GM20431 (cell line): ENCODE measurements around the gene AHI1.

Experiments
- in situ Hi-C: fragments of 300-500 bp; cut with MseI, MboI; formaldehyde crosslinking; loops from one replicate; pipeline ENCODE4 v1.15.0; 2020; ENCODE audit warnings: low sequenced_read_pairs; ENCODE audit not compliant: unreplicated experiment

AHI1 gene

DNA sequence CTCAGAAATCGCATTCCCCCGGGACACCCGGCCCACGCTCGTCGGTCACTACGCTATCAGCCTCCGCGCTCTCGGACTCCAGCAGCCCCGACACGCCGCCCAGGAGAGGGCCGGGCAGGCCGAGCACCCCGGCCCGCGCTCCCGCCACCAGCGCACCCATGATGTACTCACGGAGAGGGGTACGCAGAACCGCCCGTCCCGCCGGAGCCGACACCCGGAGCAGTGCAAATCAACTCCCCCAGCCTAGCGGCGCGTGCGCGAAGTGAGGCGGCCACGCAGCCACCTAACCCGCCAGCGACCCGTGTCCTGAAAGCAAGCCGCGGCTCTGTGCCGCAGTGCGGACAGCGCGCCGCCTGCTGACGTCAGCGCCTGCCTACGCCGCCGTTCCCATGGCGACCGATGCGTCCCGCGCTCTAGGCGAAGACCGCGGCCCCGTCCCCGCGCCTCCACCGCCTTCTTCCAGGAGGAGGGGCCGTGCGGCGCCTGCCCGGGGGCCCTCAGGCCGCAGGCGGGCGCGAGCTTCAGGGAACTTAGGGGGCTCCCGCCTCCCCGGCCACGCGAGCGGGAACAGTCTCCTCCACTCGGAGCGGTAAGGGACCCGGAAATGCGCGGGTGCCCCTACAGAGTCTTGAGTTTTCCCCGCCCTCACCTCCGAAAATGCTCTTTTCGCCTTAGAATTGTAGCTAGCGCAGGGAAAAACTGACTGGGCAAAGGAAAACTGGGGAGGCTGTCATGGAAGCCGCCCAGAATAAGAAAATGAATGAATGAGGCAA lies at the start of gene AHI1:
TSS of gene AHI1 (minus strand) at position 329 of the 773 bp plus-strand sequence. CDS start 5,503 bp downstream, outside the sequence.
- in situ Hi-C loops: no loop called here

DNA sequence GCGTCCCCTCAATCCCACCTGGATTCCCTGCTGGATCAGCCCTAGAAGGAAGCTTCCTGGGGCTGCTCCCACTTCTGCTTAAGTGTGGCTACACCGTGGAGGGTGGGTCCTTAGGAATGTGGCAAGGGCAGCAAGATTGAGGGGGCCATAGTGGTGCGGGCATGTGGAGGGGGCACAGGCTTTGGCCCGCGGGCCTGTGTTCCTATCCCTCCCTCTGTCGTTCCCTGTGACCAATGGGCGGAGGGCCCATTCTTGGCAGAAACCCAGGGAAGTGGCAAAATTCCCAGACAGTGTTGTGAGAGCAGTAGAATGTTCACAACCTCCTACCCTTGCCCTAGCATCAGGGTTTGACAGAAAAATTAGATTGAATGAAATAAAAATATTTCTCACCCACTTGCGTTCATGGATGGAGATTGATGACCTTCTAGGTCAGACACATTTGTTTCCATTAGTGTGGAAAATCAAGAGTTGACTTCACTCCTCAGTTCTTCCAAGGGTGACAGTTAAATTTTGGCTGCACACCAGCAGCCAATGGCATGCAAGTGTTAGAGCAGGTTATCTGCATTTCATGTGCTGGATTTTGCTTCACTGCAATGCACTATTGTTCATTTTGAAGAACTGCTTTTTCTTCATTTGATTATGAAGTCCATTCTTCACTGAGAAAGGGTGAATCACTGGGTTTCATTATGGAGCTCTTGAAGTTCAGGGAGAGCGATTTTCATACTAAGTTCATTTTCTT lies 49.3 kb upstream of the AHI1 start:
- in situ Hi-C loops: loop anchor here (25.0 kb wide), 2 partner anchors 365 to 665 kb away; no protein-coding TSS in a partner anchor

DNA sequence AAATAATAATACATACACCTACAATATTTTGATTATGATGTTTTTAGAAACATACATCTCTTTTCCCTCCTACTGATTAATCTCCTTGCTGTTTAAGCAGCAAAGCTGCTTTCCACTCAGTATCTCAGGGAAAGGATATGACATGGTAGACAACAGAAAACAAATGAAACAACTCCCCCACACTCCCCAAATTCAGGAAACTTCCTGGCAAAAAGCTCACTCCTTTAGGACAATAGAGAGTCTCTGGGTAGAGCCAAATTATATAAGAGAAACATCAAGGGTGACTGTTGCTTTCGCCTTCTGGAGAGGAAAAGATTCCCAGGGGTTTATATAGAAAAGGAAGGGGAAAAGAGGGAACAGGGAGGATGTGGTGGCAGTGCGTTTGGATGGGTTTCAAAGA lies 48.7 kb upstream of the AHI1 start:
- in situ Hi-C loops: loop anchor here (25.0 kb wide), 2 partner anchors 366 to 666 kb away; no protein-coding TSS in a partner anchor

DNA sequence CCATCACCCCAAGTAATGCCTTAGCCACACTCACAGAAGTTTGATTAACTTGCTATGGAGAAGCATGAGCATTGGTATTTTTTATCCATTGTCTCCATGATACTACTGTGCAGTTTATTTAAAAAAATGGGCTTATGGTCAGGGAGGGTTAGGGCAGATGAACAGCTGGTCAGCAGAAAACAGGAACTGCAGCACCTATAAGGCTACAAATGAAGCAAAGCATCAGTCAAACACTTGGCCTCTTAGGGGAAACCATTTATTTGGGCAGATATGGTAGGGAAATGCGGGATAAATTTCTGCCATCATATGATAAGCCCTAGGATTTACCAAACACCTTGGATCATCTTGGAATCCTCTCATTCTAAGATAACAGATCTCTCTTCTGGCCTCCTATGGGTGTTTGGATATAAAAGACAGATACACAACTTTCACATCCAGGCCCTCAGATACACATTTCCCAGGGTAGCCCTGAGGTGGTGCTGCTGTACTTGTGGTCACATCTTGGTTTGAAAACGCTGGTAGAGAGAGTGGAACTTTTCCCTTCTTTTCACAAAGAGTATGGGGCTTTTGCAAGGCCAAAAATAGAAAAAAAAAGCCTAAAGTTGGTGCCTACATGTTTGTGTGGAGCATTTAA lies 42.8 kb upstream of the AHI1 start:
- in situ Hi-C loops: loop anchor here (25.0 kb wide), 2 partner anchors 372 to 672 kb away; no protein-coding TSS in a partner anchor

DNA sequence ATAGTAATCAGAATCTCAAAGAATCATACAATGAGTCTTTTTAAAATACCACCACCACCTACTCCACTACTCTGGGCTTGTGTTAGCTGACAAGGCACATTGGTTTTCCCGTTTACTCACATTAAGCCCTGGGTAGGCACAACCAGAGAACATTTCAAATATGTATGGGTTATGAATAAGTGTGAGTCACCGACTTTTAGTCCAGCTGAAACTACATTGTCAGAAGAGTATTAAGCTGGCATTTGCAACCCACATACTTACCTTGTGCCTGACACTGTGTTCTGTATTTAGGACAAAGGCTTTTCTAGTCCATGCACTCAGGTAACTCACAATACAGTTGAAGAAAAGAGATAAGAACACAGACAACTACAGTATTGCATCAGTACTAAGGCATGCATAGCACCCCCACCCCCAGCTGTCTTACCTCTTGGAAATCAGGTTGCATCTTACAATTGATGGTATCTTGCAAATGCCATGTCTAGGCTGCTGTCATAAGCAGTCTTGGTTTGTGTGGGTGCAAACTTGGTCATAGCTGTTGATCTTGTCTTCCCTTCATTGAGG lies 40.3 kb upstream of the AHI1 start:
- in situ Hi-C loops: loop anchor here (25.0 kb wide), 2 partner anchors 374 to 674 kb away; no protein-coding TSS in a partner anchor

DNA sequence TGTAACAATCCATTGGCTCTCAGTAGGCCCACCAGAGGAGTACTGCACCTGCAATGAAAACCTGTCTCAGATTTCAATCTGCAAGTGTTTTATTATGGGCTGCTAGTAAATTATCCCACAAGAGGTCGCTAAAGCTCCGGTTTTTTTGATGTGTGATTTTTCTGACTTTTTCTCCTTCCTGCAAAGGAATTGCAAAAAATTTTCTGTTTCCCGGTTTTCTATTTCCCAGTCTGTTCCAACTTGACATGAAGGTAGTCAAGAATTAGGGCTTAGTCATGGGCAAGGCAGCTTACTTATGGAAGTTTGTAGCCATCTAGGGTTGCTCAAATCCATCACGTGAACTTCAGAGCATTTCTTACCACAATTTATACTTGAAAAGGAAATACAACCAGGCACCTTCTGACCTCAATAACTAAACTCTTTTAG lies 38.5 kb upstream of the AHI1 start:
- in situ Hi-C loops: loop anchor here (25.0 kb wide), 2 partner anchors 376 to 676 kb away; no protein-coding TSS in a partner anchor

DNA sequence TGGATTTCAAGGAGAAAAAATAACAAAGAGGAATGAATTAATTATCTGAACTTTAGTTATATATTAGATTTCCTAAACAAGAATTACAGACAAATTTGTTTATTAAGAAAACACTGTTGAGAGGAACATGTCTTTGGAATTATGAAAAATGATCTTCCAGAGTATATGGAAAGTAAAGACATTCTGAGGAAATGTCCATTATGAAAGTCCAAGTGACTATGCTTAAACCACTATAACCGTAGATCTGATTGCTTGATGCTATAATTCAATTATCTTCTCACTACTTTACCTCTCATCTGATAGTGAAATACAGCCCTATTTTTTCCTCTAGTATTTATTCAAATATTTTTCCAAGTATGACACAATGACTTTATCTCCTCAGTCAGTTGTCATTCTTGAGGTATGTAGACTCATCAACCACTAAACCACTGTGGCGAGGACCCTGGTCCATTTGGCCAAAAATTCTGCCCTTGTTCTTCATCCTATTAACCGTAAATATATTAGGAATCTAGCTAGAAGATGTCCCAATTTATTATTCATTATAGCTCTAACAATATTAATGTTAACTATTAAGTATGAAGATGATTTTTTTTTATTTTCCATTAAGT lies 37.3 kb upstream of the AHI1 start:
- in situ Hi-C loops: loop anchor here (25.0 kb wide), 2 partner anchors 377 to 677 kb away; no protein-coding TSS in a partner anchor

DNA sequence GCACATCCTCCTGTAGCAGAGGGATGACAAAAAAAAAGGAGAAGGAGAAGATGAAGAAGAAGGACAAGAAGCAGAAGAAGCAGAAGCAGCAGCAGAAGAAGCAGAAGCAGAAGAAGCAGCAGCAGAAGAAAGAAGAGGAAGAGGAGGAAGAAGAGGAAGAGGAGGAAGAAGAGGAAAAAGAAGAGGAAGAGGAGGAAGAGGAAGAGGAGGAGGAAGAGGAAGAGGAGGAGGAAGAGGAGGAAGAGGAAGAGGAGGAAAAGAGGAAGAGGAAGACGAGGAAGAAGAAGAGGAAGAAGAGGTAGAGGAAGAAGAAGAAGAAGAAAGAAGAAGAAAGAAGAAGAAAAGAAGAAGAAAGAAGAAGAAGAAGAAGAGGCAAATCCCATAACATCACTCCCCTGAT lies 35.0 kb upstream of the AHI1 start:
- in situ Hi-C loops: loop anchor here (25.0 kb wide), 2 partner anchors 380 to 680 kb away; no protein-coding TSS in a partner anchor

DNA sequence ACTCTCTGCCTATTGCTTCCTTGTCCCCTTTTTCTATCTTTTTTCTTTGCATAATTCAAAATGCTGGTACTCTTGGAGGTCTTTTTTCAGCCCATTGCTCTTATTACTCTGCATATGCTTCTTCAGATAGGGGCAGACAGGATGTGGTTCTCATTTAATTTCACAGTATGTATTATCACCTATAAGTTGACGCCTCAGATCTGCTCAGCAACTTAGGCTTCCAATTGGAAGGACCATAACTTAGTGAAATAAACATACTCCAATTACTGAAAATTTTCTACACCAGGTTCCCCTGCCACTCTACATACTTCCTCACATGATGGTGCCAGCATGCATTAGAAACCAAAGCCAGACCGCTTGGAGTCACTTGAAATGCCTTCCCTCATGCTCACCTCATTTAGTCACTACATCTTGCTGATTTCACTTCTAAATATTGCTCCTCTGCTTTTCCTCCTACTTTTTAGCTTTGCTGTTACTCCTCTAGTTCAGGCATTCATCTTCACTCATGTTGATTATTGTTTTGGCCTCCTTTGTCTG lies 34.5 kb upstream of the AHI1 start:
- in situ Hi-C loops: loop anchor here (25.0 kb wide), 2 partner anchors 380 to 680 kb away; no protein-coding TSS in a partner anchor

DNA sequence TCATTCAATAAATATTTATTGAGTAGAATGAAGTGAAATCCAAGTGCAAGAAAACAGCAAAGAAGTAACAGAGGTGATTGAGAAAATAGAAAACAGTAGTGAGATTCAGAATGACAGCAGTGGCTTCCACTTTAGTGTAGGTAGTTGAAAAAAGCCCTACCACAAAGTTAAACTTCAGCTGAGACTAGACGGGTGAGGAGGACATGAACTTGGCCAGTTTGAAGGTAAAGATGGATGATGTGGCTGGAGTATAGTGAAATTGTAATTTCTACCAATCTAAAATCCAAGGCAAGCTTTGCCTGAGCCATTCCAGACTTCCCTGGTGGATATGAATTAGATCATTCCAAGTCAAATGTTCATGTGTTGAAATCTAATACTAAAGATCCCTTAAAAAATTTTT lies 32.6 kb upstream of the AHI1 start:
- in situ Hi-C loops: loop anchor here (25.0 kb wide), 2 partner anchors 382 to 682 kb away; no protein-coding TSS in a partner anchor

DNA sequence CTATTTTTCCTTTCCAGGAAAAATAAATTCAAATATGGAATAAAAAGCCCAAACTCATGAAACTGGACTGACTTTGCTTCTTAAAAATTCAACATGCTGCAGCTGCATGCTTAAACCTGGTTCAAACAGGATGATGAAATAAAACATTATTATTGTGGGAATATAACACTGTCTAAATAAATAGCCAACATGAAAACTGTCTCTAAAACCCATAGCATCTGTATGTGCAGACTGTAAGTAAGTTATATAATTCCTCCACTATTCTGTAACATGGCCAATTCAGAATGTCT lies 30.4 kb upstream of the AHI1 start:
- in situ Hi-C loops: loop anchor here (25.0 kb wide), 2 partner anchors 384 to 684 kb away; no protein-coding TSS in a partner anchor

DNA sequence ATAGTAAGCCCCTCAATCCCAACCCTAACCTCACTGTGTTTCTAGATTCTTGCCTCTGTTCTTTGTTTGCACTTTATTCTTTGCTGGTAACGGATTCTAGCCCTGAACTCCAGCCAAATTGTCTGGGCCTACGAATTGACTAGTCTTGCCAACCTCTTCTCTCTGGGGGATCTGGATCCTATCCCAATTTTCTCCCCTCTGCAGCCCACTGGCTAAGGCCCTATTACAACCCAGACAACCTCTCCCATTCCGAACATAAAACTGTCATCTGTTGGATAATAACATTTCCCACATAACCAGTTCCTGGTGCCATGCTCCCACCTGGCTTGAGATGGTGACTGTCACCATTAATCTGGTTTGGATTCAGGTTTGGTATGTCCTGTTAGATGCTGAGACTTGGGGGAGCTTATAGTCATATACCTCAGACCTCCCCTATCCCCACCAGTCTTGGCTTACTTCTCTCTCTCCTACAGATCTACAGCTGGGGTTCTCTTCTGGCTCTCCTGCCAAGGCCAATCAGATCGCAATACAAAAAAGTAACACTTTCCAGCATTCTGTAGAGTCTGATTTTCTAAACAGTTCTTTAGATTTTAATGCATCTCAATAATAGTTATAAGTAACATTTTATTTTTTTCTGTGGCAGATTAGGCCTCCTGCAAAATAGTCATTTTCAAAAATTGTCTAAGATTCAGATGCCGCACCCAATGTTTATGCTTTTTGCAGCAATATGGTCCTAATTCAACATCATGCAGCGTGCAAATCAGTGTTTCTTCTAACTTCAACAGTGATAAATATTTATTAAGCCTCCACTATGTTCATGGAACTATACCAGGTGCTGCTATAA lies 29.8 kb upstream of the AHI1 start:
- in situ Hi-C loops: loop anchor here (25.0 kb wide), 2 partner anchors 385 to 685 kb away; no protein-coding TSS in a partner anchor

DNA sequence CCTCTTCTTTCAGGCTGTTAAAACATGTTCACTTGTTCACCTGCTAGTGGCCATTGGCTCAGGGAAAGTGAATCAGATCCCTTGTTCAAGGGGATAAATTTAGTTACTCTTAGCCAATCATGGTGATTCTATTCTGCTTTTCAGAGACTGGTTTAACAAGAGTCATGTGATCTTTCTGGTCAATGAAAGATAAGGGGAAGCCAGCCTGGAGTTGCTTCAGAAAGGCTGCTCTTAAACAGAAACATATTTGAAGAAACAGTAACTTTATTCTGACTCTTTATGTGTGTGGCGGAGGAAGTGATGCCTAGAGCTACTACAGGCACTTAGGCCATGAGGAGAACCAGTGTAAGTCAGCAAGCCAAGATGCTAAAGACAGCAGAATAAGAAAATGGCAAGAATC lies 28.1 kb upstream of the AHI1 start:
- in situ Hi-C loops: loop anchor here (25.0 kb wide), 2 partner anchors 387 to 687 kb away; no protein-coding TSS in a partner anchor

DNA sequence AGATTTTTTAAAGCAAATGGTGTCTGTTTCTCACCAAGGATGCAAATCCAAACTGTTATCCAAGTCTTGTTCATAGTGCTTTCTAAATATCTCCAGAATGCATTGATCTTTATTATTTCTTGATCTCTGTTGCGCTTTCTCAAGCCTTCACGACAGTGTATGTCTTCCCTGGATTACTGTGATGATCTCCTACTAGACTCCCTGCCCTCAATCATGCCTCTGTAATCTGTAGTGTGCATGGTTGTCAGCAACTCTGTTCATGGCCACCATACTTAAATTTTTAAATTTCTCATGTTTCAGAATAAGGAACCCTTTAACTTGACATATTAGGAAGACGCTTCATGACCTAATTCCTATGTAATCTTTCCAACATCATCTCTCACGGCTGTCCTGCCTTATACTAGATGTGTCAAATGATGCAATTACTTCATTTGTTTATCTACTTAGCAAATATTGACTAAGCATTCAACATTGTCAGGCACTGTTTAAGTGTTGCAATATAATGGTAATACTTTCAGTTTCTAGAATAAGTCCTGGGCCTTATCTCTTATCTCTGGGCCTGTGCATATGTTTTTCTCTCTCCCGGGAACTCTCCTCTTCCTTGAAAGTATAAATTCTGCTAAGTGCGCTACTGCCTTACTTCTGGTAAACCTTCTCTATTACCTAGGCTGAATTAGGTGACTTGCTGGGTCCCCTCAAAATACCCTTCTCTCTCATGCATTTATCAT lies 25.6 kb upstream of the AHI1 start:
- in situ Hi-C loops: no loop called here

DNA sequence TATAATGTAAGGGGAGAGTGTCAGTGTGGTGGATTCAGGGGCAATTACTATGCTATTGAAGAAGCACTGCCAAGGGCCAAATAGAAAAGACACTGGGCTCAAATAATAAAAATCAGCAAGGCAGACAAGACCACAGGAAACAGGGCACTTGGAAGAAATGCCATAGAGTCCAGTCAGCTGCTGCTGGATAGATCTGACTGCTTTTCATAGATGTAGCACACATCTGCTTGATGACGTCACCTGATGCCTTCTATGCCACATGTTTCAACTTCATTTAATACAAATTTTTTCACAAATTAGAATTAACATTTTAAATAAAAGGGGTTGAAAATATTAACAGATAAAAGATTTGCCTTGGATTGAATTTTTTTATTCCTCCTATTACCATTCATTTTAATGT lies 23.9 kb upstream of the AHI1 start:
- in situ Hi-C loops: no loop called here

DNA sequence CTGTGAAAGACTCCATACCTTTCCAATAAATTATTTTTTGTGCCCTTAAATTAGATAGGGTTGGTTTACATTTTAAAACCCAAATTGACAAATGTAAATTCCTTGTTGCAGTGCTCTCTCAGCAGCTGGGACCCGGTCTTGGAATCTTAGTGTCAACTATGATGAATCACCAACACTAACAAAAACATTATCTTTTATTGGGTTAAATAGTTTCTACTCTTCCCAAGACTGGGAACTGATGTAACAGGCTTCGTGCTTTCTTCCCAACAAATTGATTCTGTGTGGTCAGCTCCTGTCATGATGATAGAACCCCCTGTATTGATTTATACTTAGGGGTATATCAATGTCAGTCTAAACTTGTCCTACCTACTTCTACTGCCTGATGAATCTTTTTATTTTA lies 23.2 kb upstream of the AHI1 start:
- in situ Hi-C loops: no loop called here

DNA sequence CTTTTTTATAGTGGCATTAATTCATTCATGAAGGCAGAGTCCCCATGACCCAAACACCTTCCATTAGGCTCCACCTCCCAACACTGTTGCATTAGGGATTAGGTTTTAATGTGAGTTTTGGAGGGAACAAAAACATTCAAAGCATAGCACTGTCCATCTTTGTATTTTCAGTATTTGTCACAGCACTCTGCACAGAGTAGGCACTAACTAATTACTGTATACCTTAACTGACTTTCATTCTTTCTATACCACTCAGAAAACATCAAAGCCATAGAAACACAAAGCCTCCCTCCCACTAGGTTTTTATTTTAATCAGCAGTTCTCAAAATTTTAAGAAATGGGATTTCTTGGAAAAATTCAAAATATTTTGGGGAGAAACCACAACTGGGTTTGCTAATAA lies 21.8 kb upstream of the AHI1 start:
- in situ Hi-C loops: no loop called here

DNA sequence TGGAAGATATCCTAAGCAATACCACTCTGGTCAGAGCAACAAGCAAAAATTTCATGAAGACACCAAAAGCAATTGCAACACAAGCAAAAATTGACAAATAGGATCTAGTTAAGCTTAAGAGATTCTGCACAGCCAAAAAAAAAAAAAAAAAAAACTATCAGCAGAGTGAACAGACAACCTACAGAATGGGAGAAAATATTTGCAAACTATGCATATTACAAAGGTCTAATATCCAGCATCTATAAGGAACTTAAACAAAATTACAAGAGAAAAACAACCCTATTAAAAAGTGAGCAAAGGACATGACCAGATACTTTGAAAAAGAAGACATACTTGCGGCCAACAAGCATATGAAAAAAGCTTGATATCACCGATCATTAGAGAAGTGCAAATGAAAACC lies 20.0 kb upstream of the AHI1 start:
- in situ Hi-C loops: no loop called here
